Vagina (tissue), 2 donors: ENCODE data around the gene BEGAIN. TPM values are rescaled to one million over a fixed set of nuclear protein-coding genes. Genes with fewer than 3 reads are reported as not detected.

ENCODE experiments used
- DNase-seq, 2 donors: peaks; one replicate each; pipeline ENCODE4 v3.0.0-alpha.2; 2017; ENCODE audit errors: extremely low spot score in 2 of 2
- H3K27ac ChIP-seq: fragments of 200-600 bp; sonication (generic); one replicate; pipeline ENCODE4 v1.5.1; 2019
- H3K27me3 ChIP-seq: fragments of 200-600 bp; sonication (generic); one replicate; pipeline ENCODE4 v1.5.1; 2019
- H3K36me3 ChIP-seq, 2 donors: fragments of 200-600 bp; sonication (generic); one replicate each; pipeline ENCODE4 v1.5.1; 2017 to 2019
- H3K4me1 ChIP-seq: fragments of 200-600 bp; sonication (generic); one replicate; pipeline ENCODE4 v1.5.1; 2019
- H3K4me3 ChIP-seq, 2 donors: fragments of 200-600 bp; sonication (generic); 1 replicate in 1 of 2; 2 replicates in 1 of 2; pipeline ENCODE4 v1.5.1; 2016 to 2019
- H3K9me3 ChIP-seq: fragments of 200-600 bp; sonication (generic); one replicate; pipeline ENCODE4 v1.5.1; 2019
- POLR2A ChIP-seq, 2 donors: fragments of 450-650 bp; IDR thresholded peaks; one replicate each; pipeline ENCODE4 v1.6.1; 2017; ENCODE audit warnings: antibody characterized with exemption in 2 of 2, mild to moderate bottlenecking in 2 of 2, moderate library complexity in 2 of 2
- POLR2AphosphoS5 ChIP-seq, 2 donors: sonication (generic); formaldehyde crosslinking; IDR thresholded peaks; one replicate each; pipeline ENCODE4 v1.9.0; 2017; ENCODE audit warnings: antibody characterized with exemption in 2 of 2, mild to moderate bottlenecking in 2 of 2, low read depth in 1 of 2; ENCODE audit not compliant: insufficient read depth in 1 of 2
- intact Hi-C: fragments of 100-400 bp; cut with DNase I; formaldehyde crosslinking; loops from one replicate; pipeline ENCODE4 v1.15.1; 2023
- total RNA-seq: library from RNA; depleted of rRNA; stranded (reverse); fragments of >200 nt; gene quantifications from one replicate; pipeline ENCODE4 v1.2.3, GENCODE V29; 2016
- TF ChIP-seq, protein P1 (sequence below), 3 experiments: fragments of 450-650 bp in 2 of 3; fragments of 200-600 bp in 1 of 3; sonication (generic) in 1 of 3; IDR thresholded peaks; one replicate each; pipeline ENCODE4 v1.5.1; 2017 to 2019; ENCODE audit warnings: antibody characterized with exemption in 3 of 3, mild to moderate bottlenecking in 2 of 3, moderate library complexity in 2 of 3

The BEGAIN gene, protein sequence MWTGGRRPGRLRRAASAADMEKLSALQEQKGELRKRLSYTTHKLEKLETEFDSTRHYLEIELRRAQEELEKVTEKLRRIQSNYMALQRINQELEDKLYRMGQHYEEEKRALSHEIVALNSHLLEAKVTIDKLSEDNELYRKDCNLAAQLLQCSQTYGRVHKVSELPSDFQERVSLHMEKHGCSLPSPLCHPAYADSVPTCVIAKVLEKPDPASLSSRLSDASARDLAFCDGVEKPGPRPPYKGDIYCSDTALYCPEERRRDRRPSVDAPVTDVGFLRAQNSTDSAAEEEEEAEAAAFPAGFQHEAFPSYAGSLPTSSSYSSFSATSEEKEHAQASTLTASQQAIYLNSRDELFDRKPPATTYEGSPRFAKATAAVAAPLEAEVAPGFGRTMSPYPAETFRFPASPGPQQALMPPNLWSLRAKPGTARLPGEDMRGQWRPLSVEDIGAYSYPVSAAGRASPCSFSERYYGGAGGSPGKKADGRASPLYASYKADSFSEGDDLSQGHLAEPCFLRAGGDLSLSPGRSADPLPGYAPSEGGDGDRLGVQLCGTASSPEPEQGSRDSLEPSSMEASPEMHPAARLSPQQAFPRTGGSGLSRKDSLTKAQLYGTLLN
- 3.4 TPM for total RNA-seq

DNA sequence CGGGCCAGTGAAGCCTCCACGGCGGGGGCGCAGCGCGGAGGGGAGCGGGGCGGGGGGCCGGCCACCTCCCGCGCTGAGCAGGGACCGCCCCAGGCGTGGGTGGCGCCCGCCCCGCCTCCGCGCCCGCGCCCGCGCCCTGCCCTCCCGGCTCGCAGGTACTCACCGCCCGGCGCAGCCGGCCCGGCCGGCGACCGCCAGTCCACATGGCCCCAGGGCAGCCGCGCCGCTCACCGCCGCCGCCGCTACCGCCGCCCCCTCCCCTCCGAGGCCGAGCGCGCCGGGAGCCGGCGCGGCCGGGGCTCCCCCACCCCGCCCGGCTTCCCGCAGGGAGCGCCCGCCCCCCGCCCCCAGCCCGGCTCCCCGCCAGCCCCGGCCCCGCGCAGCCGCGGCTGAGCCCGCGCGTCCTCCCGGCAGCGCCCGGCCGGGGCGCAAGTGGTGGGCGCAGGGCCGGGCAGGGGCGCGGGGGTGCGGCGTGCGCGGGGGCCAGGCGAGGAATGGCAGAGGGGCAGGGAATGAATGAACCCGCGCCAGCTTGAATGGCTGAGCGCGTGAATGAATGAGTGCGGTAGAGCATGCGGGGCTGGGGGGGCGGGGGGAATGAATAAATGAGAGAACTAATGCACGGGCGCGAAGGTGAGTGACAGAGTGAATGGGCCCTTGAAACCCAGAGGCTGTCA is at the start of gene BEGAIN:
TSS of gene BEGAIN (minus strand) at position 332 of the 677 bp plus-strand sequence. CDS start at position 205, 127 bp downstream.
- intact Hi-C loops: no loop called here
- H3K27ac ChIP-seq: no peak within 1 kb of the TSS
- peak within 1 kb of the TSS; percentile 36 to 47 for H3K4me3 ChIP-seq
- TF ChIP-seq, protein P1, sequence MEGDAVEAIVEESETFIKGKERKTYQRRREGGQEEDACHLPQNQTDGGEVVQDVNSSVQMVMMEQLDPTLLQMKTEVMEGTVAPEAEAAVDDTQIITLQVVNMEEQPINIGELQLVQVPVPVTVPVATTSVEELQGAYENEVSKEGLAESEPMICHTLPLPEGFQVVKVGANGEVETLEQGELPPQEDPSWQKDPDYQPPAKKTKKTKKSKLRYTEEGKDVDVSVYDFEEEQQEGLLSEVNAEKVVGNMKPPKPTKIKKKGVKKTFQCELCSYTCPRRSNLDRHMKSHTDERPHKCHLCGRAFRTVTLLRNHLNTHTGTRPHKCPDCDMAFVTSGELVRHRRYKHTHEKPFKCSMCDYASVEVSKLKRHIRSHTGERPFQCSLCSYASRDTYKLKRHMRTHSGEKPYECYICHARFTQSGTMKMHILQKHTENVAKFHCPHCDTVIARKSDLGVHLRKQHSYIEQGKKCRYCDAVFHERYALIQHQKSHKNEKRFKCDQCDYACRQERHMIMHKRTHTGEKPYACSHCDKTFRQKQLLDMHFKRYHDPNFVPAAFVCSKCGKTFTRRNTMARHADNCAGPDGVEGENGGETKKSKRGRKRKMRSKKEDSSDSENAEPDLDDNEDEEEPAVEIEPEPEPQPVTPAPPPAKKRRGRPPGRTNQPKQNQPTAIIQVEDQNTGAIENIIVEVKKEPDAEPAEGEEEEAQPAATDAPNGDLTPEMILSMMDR (IDR thresholded peaks at IDR 0.05): no peak
- TF ChIP-seq POLR2AphosphoS5 (IDR thresholded peaks at IDR 0.05; ENCODE audit: insufficient read depth in 1 of 2, low read depth in 1 of 2) (no peak), POLR2A (IDR thresholded peaks at IDR 0.05) (no peak)
- no peaks in the 10 kb centered on the region for H3K36me3 ChIP-seq
- no peak for DNase-seq
- H3K9me3 ChIP-seq: no peaks in the 10 kb centered on the region
- peaks cover 13% of the 10 kb centered on the region for H3K4me1 ChIP-seq
- H3K27me3 ChIP-seq: no peaks in the 10 kb centered on the region

DNA sequence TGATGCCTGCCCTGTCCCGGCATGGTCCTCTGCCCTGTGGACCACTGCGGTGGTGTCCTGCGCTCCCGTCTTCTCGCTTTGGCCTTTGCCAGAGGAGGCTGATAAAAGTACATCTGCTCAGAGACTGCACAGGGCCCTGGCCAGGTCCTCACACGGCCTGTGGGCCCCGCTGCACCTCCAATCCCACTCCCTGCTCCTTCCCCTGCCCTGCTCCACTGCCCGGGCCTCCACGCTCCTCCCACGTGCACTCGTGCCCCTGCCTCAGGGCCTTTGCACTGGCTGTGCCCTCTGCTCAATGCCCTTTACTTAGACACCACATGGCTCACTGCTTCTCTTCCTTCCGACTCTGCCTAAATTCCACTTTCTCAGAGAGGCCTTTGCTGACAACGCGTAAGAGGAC is 49.3 kb upstream of the BEGAIN start:
- Histone ChIP-seq H3K9me3 (no peaks in the 10 kb centered on the region), H3K36me3 (no peaks in the 10 kb centered on the region), H3K4me1 (no peaks in the 10 kb centered on the region), H3K27me3 (no peaks in the 10 kb centered on the region), H3K27ac (no peak overlapping the region), H3K4me3 (no peak overlapping the region)
- no peak for DNase-seq
- intact Hi-C loops: no loop called here
- TF ChIP-seq POLR2AphosphoS5 (IDR thresholded peaks at IDR 0.05; ENCODE audit: insufficient read depth in 1 of 2, low read depth in 1 of 2): no peak
- TF ChIP-seq, protein P1 (IDR thresholded peaks at IDR 0.05): no peak
- no peak for TF ChIP-seq POLR2A (IDR thresholded peaks at IDR 0.05)

DNA sequence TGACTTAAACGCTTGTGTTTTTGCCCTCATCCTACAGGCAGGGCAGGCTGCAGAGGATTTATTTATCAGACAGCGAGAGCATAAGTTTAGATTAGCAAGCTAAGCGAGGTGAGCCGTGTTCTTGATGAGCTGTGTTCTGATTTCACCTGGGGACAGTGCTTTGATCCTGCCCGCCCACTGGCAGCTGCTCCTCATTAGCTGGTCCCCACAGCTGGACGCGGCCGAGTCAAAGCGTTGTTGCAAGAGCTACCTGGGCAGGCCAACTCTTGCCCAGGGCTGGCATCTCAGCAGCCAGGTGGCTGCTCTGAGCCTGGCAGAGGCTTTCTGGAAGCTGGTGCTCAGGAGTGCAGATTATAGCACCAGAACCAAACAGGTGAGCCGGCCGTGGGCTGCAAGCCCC is 46.8 kb upstream of the BEGAIN start:
- H3K27ac ChIP-seq: no peak overlapping the region
- H3K27me3 ChIP-seq: no peaks in the 10 kb centered on the region
- H3K9me3 ChIP-seq: no peaks in the 10 kb centered on the region
- TF ChIP-seq, protein P1 (IDR thresholded peaks at IDR 0.05): no peak
- no peak for TF ChIP-seq POLR2AphosphoS5 (IDR thresholded peaks at IDR 0.05; ENCODE audit: insufficient read depth in 1 of 2, low read depth in 1 of 2)
- no peak for TF ChIP-seq POLR2A (IDR thresholded peaks at IDR 0.05)
- no peak overlapping the region for H3K4me3 ChIP-seq
- no peaks in the 10 kb centered on the region for H3K36me3 ChIP-seq
- no peaks in the 10 kb centered on the region for H3K4me1 ChIP-seq
- intact Hi-C loops: no loop called here
- DNase-seq: no peak

DNA sequence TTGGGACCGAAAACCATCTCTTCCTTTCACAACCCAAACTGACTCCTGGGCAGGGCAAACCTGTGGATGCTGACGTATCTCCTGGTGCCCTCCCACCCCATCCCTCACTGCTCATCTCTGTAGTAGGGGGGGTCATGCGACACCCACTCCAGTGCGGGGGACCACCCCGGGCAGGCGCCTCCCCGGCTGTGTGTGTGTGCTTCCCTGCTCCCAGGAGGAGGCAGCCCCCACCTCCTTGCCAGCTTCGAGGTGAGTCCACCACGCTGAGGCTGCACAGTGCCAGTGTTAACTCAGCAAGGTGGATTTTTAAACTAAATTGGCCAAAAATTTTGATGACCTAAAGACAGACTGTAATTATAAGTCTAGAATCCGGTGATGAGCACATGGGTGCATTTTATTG is 46.2 kb upstream of the BEGAIN start:
- Histone ChIP-seq H3K9me3 (no peaks in the 10 kb centered on the region), H3K27ac (no peak overlapping the region), H3K4me3 (no peak overlapping the region), H3K36me3 (no peaks in the 10 kb centered on the region), H3K4me1 (no peaks in the 10 kb centered on the region), H3K27me3 (no peaks in the 10 kb centered on the region)
- DNase-seq: no peak
- intact Hi-C loops: no loop called here
- TF ChIP-seq POLR2A (IDR thresholded peaks at IDR 0.05) (no peak), POLR2AphosphoS5 (IDR thresholded peaks at IDR 0.05; ENCODE audit: insufficient read depth in 1 of 2, low read depth in 1 of 2) (no peak)
- TF ChIP-seq, protein P1 (IDR thresholded peaks at IDR 0.05): no peak
